RPMI8226 (cell line): Measurements from ENCODE around the gene TMEM181.
"Not testable (repeated sequence)": the region's sequence is repeated elsewhere in the genome, so short reads cannot be mapped to it uniquely, and the experiment has no call there.

Experiments
- DNase-seq: peaks from one replicate; pipeline ENCODE4 v3.0.0-alpha.2; 2015

The TMEM181 gene

GRCh38 chr6:158663625-158664165 is 103.8 kb downstream of the TMEM181 start:
- DNase-seq: no peak

- DNase-seq: no peak
These were observed 105.4 kb downstream of the TMEM181 start for GRCh38 chr6:158665332-158665731.

DNA sequence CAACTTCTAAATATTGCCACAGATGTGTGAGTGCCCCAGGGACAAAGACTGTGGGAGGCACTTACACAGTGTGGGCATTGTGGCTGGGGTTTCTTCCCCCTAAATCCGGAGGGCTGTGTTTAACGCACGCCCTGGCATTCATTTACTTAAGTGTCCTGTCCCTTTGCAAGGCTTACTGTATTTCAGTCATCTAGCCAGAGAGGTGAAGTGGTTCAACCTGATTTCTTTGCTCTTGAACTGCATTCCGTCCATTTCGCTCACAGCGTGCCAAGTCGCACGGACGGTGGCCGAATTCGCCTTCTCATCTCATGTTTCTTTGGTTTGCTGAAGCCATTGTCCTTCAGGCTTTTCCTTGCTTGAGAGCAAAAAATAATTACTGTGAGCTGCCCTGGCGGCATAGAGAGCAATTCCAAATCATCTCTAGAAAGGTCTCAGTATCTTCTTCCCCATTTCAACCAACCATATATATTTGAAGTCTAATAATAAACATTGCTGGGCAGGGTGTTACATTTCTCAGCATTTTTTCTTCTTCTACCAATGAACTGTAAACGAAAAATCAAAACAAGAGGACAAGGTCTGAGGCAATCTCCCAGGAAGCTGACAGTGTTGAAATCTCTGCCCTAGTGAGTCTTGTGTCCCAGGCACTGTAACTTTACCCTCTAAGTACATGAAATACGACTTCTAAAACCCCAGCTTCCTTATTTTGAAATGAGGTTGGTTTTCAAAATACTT is 106.9 kb downstream of the TMEM181 start:
- DNase-seq: no peak

- DNase-seq: no peak
These were observed 107.6 kb downstream of the TMEM181 start for GRCh38 chr6:158667360-158667981.

- DNase-seq: no peak
These were observed 108.8 kb downstream of the TMEM181 start for GRCh38 chr6:158668707-158669103.

DNA sequence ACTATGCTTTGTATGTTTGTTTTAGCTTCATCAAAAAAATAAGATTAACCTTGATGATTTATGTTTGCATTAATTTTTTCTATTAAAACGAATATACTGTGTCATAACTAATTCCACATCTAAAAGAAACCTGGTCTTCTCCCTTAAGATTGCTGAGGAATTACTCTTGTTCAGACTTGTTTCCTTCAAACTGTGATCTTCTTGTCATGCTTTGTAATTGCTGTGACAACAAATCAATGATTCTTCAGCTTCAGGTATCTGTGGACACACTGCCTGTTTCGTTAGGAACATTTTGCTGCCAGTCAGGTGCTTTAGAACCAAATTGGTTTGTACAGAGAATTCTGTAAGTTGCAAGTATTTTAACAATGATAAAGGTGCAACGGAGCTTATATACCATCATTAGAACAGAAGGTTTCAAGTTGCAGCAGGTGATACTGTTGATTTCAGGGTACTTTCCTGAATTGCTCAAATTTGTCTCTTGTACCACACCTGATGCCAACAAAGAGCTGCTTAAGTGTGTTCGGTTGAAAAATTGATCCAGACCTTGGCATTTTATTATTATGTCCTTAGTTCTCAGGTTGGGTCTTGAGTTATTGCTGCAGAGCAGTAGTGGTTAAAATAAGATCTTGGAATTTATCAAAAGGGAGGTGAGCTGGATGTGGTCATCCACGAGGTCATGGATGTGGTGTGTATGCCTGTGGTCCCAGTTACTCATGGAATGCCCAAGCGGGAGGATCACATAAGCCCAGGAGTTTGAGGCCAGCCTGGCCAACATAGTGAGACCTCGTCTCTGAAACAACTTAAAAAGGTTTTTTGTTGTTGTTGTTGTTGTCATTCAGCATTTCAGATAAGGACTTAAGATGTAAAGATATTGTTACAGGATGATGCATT is 109.5 kb downstream of the TMEM181 start:
- DNase-seq: no peak

- DNase-seq: not testable (repeated sequence)
These were observed 112.2 kb downstream of the TMEM181 start for GRCh38 chr6:158672119-158672518.

- DNase-seq: no peak
These were observed 112.8 kb downstream of the TMEM181 start for GRCh38 chr6:158672726-158673125.

DNA sequence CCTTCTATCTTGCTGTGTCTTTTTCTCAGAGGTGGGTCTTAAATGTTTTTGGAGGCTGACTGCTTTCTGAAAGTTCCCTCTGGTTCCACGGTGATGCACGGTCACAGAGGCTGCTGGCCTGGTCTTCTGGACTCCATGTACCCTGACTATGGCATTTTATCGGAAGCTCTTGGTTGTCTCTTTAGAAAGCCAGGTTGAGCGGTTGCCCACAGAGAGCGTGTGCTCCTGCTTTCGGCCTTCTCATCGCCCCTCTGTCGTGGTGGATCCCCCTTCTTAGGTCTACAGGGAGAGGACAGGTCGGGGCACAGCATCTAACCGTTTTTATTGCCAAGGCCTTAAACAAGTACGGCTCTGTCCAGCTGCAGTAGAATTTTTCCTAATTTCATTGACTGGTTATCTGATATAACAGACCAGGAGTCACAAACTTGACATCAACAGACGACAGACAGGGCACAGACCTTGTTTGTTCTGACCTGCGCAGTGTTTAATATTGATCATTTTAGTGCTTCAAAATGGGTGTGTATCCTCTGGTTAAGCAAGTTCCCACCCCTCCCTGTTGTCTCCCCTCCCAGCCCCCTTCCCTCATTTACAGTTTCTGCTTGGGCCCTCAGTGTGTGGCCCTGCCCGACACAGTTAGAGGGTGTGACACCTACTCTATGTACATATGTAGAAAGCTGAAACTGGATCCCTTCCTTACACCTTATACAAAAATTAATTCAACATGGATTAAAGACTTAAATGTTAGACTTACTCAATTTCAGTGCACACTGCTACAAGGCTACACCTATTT is 114.6 kb downstream of the TMEM181 start:
- DNase-seq: no peak

DNA sequence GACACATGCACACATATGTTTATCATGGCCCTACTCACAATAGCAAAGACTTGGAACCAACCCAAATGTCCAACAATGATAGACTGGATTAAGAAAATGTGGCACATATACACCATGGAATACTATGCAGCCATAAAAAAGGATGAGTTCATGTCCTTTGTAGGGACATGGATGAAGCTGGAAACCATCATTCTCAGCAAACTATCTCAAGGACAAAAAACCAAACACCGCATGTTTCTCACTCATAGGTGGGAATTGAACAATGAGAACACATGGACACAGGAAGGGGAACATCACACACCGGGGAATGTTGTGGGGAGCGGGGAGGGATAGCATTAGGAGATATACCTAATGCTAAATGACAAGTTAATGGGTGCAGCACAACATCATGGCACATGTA is 117.2 kb downstream of the TMEM181 start:
- DNase-seq: not testable (repeated sequence)

- DNase-seq: no peak
These were observed 118.2 kb downstream of the TMEM181 start for GRCh38 chr6:158677906-158678578.

DNA sequence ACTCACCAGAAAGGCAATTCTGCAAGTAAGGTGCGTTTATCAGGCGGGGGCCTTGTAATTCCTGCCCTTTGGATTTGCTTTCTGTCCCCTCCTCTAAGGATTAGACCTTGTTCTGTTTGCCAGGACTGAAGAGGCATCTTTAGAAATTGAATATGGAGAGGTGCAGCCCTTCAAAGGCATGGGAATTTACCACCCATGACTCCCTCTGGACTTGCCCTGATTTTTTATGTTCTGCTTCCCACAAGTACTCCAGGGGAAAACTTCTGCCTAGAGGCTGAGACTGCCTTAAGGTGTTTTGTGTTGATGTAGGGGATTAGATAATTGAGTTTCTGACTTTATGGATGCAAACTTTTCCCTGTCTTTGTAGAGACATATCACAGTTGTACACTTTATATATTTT is 120.1 kb downstream of the TMEM181 start:
- no peak for DNase-seq

GRCh38 chr6:158680481-158680880 is 120.6 kb downstream of the TMEM181 start:
- DNase-seq: no peak

- DNase-seq: no peak
These were observed 124.4 kb downstream of the TMEM181 start for GRCh38 chr6:158684311-158684710.

GRCh38 chr6:158684745-158685324 is 124.9 kb downstream of the TMEM181 start:
- no peak for DNase-seq
